Endothelial cell of umbilical vein (primary cell): ENCODE results near the gene PLEKHA7. TPM values are rescaled to one million over a fixed set of nuclear protein-coding genes. Genes with fewer than 3 reads are reported as not detected.

Experiments used
- BruUV-seq: library from RNA; stranded (reverse); fragments of 400-500 nt; replicated peaks from 2 replicates; lab custom pipeline; 2021; lab: Mats Ljungman, UMichigan
- CTCF ChIA-PET: fragments of 300-600, 350-600 bp; sonication (Branson Sonifier 250); formaldehyde crosslinking; loops from one replicate; lab custom pipeline; 2021; ENCODE audit warnings: antibody characterized with exemption, inconsistent platforms; lab: Charles Lee
- POLR2A ChIA-PET: fragments of 300-600, 350-600 bp; sonication (Branson Sonifier 250); formaldehyde crosslinking; loops from one replicate; lab custom pipeline; 2021; ENCODE audit warnings: antibody characterized with exemption, inconsistent platforms; lab: Charles Lee
- DNase-seq: peaks from one replicate; pipeline ENCODE4 v3.0.0-alpha.2; 2011; ENCODE audit warnings: low read depth, low spot score
- FAIRE-seq: peaks from 2 replicates; lab custom pipeline; 2011; peaks lifted over from hg19 to GRCh38; lab: Jason Lieb, UNC
- H2AFZ ChIP-seq: 2 replicates; pipeline ENCODE4 v1.6.0; 2012; ENCODE audit warnings: low read depth, low read length, control low read depth, inconsistent platforms
- H3K27ac ChIP-seq: 2 replicates; pipeline ENCODE4 v1.5.1; 2011; ENCODE audit warnings: low read depth, mild to moderate bottlenecking, control low read depth, low read length, moderate library complexity; ENCODE audit not compliant: insufficient read depth
- H3K27me3 ChIP-seq, 2 experiments: 2 replicates each; pipeline versions ENCODE4 v1.6.0 to v1.6.1; 2011; ENCODE audit warnings: low read length in 2 of 2, mixed read lengths in 1 of 2; ENCODE audit not compliant: control insufficient read depth in 2 of 2, insufficient read depth in 2 of 2
- H3K36me3 ChIP-seq, 2 experiments: 2 replicates in 1 of 2; 3 replicates in 1 of 2; pipeline ENCODE4 v1.5.1; 2011; ENCODE audit warnings: low read length in 2 of 2, mild to moderate bottlenecking in 1 of 2, moderate library complexity in 1 of 2; ENCODE audit not compliant: control insufficient read depth in 2 of 2, insufficient read depth in 2 of 2; ENCODE audit errors: extremely low read depth in 1 of 2
- H3K4me1 ChIP-seq: 3 replicates; pipeline ENCODE4 v1.5.1; 2011; ENCODE audit warnings: mild to moderate bottlenecking, low read length; ENCODE audit not compliant: control insufficient read depth, insufficient read depth; ENCODE audit errors: extremely low read depth
- H3K4me2 ChIP-seq: 2 replicates; pipeline ENCODE4 v1.6.1; 2011; ENCODE audit warnings: low read length, control low read depth, mixed read lengths; ENCODE audit not compliant: insufficient read depth
- H3K4me3 ChIP-seq, 3 experiments: fragments of 200-600 bp in 1 of 3; sonication (generic), shearing (Covaris generic) in 1 of 3; replicated peaks in 1 of 3; 2 replicates each; pipeline ENCODE4 v1.5.1; 2011 to 2016; ENCODE audit warnings: control low read depth in 3 of 3, low read length in 3 of 3, mild to moderate bottlenecking in 2 of 3, inconsistent platforms in 1 of 3, low read depth in 1 of 3, moderate library complexity in 1 of 3; ENCODE audit not compliant: insufficient read depth in 1 of 3
- H3K79me2 ChIP-seq: 2 replicates; pipeline ENCODE4 v1.6.0; 2012; ENCODE audit warnings: low read length, inconsistent platforms; ENCODE audit not compliant: control insufficient read depth, insufficient read depth
- H3K9ac ChIP-seq: replicated peaks from 2 replicates; pipeline ENCODE3; 2011; ENCODE audit warnings: low read length, control low read depth; ENCODE audit not compliant: insufficient read depth; ENCODE audit errors: extremely low read depth
- H3K9me1 ChIP-seq: replicated peaks from 3 replicates; pipeline ENCODE4 v1.6.0; 2011; ENCODE audit warnings: mild to moderate bottlenecking, low read length; ENCODE audit not compliant: control insufficient read depth, insufficient read depth; ENCODE audit errors: extremely low read depth
- H3K9me3 ChIP-seq: replicated peaks from 2 replicates; pipeline ENCODE4 v1.5.1; 2012; ENCODE audit warnings: low read length, inconsistent platforms; ENCODE audit not compliant: control insufficient read depth, insufficient read depth
- H4K20me1 ChIP-seq: replicated peaks from 2 replicates; pipeline ENCODE3; 2011; ENCODE audit warnings: mild to moderate bottlenecking, low read length; ENCODE audit not compliant: control insufficient read depth, insufficient read depth; ENCODE audit errors: extremely low read depth
- CTCF ChIP-seq, 2 donors: IDR thresholded peaks; 1 replicate in 1 of 2; 2 replicates in 1 of 2; pipeline ENCODE4 v1.5.1; 2011; ENCODE audit warnings: low read length in 2 of 2, mild to moderate bottlenecking in 2 of 2, moderate library complexity in 2 of 2, control low read depth in 1 of 2, inconsistent platforms in 1 of 2, low read depth in 1 of 2; ENCODE audit not compliant: insufficient read depth in 1 of 2; ENCODE audit errors: extremely low read depth in 1 of 2
- EZH2 ChIP-seq: IDR thresholded peaks from 2 replicates; pipeline ENCODE4 v1.6.1; 2012; ENCODE audit warnings: borderline replicate concordance, low read depth, mild to moderate bottlenecking, moderate library complexity, low read length, inconsistent platforms; ENCODE audit not compliant: severe bottlenecking
- FOS ChIP-seq: IDR thresholded peaks from 2 replicates; pipeline ENCODE4 v1.6.1; 2011; ENCODE audit warnings: mild to moderate bottlenecking, low read length, moderate library complexity, borderline replicate concordance; ENCODE audit not compliant: insufficient read depth
- GATA2 ChIP-seq: IDR thresholded peaks from 2 replicates; pipeline ENCODE4 v1.7.0; 2011; ENCODE audit warnings: low read depth, mild to moderate bottlenecking, moderate library complexity, mixed read lengths, low read length; ENCODE audit not compliant: insufficient read length, insufficient read depth
- JUN ChIP-seq: IDR thresholded peaks from 2 replicates; pipeline ENCODE4 v1.6.1; 2011; ENCODE audit warnings: borderline replicate concordance, low read depth; ENCODE audit not compliant: insufficient read length, insufficient read depth
- MAX ChIP-seq: IDR thresholded peaks from 2 replicates; pipeline ENCODE4 v1.6.1; 2011; ENCODE audit not compliant: insufficient read depth, insufficient read length
- MYC ChIP-seq: IDR thresholded peaks from one replicate; pipeline ENCODE4 v1.6.1; 2011; ENCODE audit warnings: mild to moderate bottlenecking, low read depth, low read length
- POLR2A ChIP-seq: IDR thresholded peaks from 2 replicates; pipeline ENCODE4 v1.6.1; 2012; ENCODE audit warnings: low read depth, mild to moderate bottlenecking, control low read depth, low read length
- POLR2AphosphoS5 ChIP-seq: IDR thresholded peaks from 2 replicates; pipeline ENCODE4 v1.6.1; 2012; ENCODE audit warnings: low read depth, mild to moderate bottlenecking, control low read depth, low read length, moderate library complexity; ENCODE audit not compliant: insufficient read depth
- dilution Hi-C: fragments of 300-500 bp; cut with MboI; formaldehyde crosslinking; loops from one replicate; pipeline ENCODE4 v1.15.0; 2019; ENCODE audit warnings: low sequenced_read_pairs; ENCODE audit not compliant: extremely low pct_ligation_motif_present
- intact Hi-C: fragments of 100-400 bp; cut with micrococcal nuclease; formaldehyde crosslinking; loops from one replicate; pipeline ENCODE4 v1.10.0; 2022
- polyA plus RNA-seq, 4 experiments: library from polyadenylated mRNA; depleted of rRNA in 3 of 4; stranded (reverse) in 3 of 4; unstranded in 1 of 4; fragments of >200 nt; gene quantifications; 2 replicates each; pipeline versions ENCODE4 v1.2.1 to v1.2.3, GENCODE V29; 2011 to 2012; ENCODE audit warnings: missing spikeins in 1 of 4
- total RNA-seq: library from RNA; stranded (reverse); gene quantifications from 2 replicates; pipeline ENCODE4 v1.2.3, GENCODE V29; 2021

The PLEKHA7 gene
- total and polyA plus RNA-seq, 2 donors (not counting 3 experiments of a cell fraction or from before 2014, with no cell fraction given): 1.7 to 3.8 TPM

GRCh38 chr11:16780698-16781550 is 233.3 kb downstream of the PLEKHA7 start:
- H3K79me2 ChIP-seq: no peaks in the 10 kb centered on the region
- H3K27me3 ChIP-seq: no peaks in the 10 kb centered on the region
- POLR2A ChIA-PET: no interaction called here
- no peak overlapping the region for H3K9ac ChIP-seq
- TF ChIP-seq EZH2: no peak
- no peak for TF ChIP-seq POLR2AphosphoS5
- TF ChIP-seq CTCF (IDR thresholded peaks at IDR 0.05; ENCODE audit: extremely low read depth in 1 of 2, insufficient read depth in 1 of 2, low read depth in 1 of 2, low read length in 2 of 2): no peak
- TF ChIP-seq MAX: no peak
- no peak for TF ChIP-seq JUN
- TF ChIP-seq POLR2A: no peak
- TF ChIP-seq MYC: no peak
- no peak for TF ChIP-seq FOS
- TF ChIP-seq GATA2: no peak
- no peaks in the 10 kb centered on the region for H3K9me3 ChIP-seq
- H3K4me2 ChIP-seq: no peak overlapping the region
- no peaks in the 10 kb centered on the region for H3K9me1 ChIP-seq
- FAIRE-seq: no peak
- peaks cover 15% of the 10 kb centered on the region for H3K4me1 ChIP-seq
- no peaks in the 10 kb centered on the region for H4K20me1 ChIP-seq
- DNase-seq: no peak
- H2AFZ ChIP-seq: no peak overlapping the region
- intact Hi-C loops: loop anchor here (10.0 kb wide), 1 partner anchor 604 kb away; the partner anchor contains the start of gene KCNJ11
- BruUV-seq: no TSS peak
- H3K27ac ChIP-seq: no peak overlapping the region
- H3K36me3 ChIP-seq: no peaks in the 10 kb centered on the region
- dilution Hi-C loops: no loop called here
- no peak overlapping the region for H3K4me3 ChIP-seq
- CTCF ChIA-PET: no interaction called here
